H9 (cell line): ENCODE data around the gene FLACC1. TPM values are rescaled to one million over a fixed set of nuclear protein-coding genes. Genes with fewer than 3 reads are reported as not detected.

Experiments
- DNase-seq: peaks from one replicate; pipeline ENCODE4 v3.0.0-alpha.2; 2017
- H2AFZ ChIP-seq: one replicate; pipeline ENCODE4 v1.6.1; 2013; ENCODE audit warnings: mild to moderate bottlenecking, low read length, control low read depth, moderate library complexity
- H2AK5ac ChIP-seq: 2 replicates; pipeline ENCODE4 v1.6.1; 2013; ENCODE audit warnings: low read length, control low read depth, mixed read lengths; ENCODE audit not compliant: insufficient read length
- H2BK120ac ChIP-seq: one replicate; pipeline ENCODE4 v1.6.1; 2013; ENCODE audit warnings: low read depth, mild to moderate bottlenecking, low read length, control low read depth, inconsistent platforms; ENCODE audit not compliant: poor library complexity, severe bottlenecking
- H2BK12ac ChIP-seq: 2 replicates; pipeline ENCODE4 v1.6.1; 2013; ENCODE audit warnings: low read length, control low read depth, mixed read lengths, low read depth; ENCODE audit not compliant: insufficient read length
- H2BK15ac ChIP-seq: 2 replicates; pipeline ENCODE4 v1.6.1; 2013; ENCODE audit warnings: low read depth, low read length, control low read depth
- H2BK20ac ChIP-seq: one replicate; pipeline ENCODE4 v1.6.1; 2013; ENCODE audit warnings: low read depth, mild to moderate bottlenecking, low read length, control low read depth, inconsistent platforms; ENCODE audit not compliant: poor library complexity, severe bottlenecking
- H2BK5ac ChIP-seq: 2 replicates; pipeline ENCODE4 v1.6.1; 2013; ENCODE audit warnings: low read length, control low read depth, mixed read lengths; ENCODE audit not compliant: insufficient read length
- H3K14ac ChIP-seq: 2 replicates; pipeline ENCODE4 v1.6.1; 2013; ENCODE audit warnings: low read length, control low read depth; ENCODE audit not compliant: insufficient read depth
- H3K18ac ChIP-seq: 2 replicates; pipeline ENCODE4 v1.6.1; 2013; ENCODE audit warnings: low read depth, mild to moderate bottlenecking, mixed read lengths, low read length, control low read depth; ENCODE audit not compliant: insufficient read length
- H3K23ac ChIP-seq: 2 replicates; pipeline ENCODE4 v1.6.1; 2013; ENCODE audit warnings: low read length, control low read depth, mixed read lengths, low read depth; ENCODE audit not compliant: insufficient read length
- H3K23me2 ChIP-seq: 2 replicates; pipeline ENCODE4 v1.6.1; 2013; ENCODE audit warnings: low read depth, mild to moderate bottlenecking, mixed read lengths, low read length, control low read depth; ENCODE audit not compliant: insufficient read length, poor library complexity, severe bottlenecking
- H3K27ac ChIP-seq: 2 replicates; pipeline ENCODE4 v1.5.1; 2013; ENCODE audit warnings: low read length, control low read depth, mixed read lengths, low read depth; ENCODE audit not compliant: insufficient read length
- H3K27me3 ChIP-seq: 2 replicates; pipeline ENCODE4 v1.6.1; 2013; ENCODE audit warnings: low read length, control low read depth, inconsistent platforms; ENCODE audit not compliant: insufficient read depth
- H3K4ac ChIP-seq: 2 replicates; pipeline ENCODE4 v1.6.1; 2013; ENCODE audit warnings: low read depth, mild to moderate bottlenecking, control low read depth, inconsistent platforms, low read length, moderate library complexity
- H3K4me1 ChIP-seq: 2 replicates; pipeline ENCODE4 v1.6.1; 2013; ENCODE audit warnings: low read length, control low read depth, inconsistent platforms; ENCODE audit not compliant: insufficient read depth
- H3K4me2 ChIP-seq: 2 replicates; pipeline ENCODE4 v1.6.1; 2013; ENCODE audit warnings: low read length, control low read depth, mixed read lengths; ENCODE audit not compliant: insufficient read length, insufficient read depth
- H3K56ac ChIP-seq: 2 replicates; pipeline ENCODE4 v1.6.1; 2013; ENCODE audit warnings: low read depth, mild to moderate bottlenecking, mixed read lengths, low read length, control low read depth; ENCODE audit not compliant: insufficient read length
- H3K79me1 ChIP-seq: 2 replicates; pipeline ENCODE4 v1.6.1; 2013; ENCODE audit warnings: low read depth, mild to moderate bottlenecking, moderate library complexity, low read length, control low read depth, inconsistent platforms; ENCODE audit not compliant: insufficient read depth, poor library complexity, severe bottlenecking
- H3K79me2 ChIP-seq: 2 replicates; pipeline ENCODE4 v1.6.1; 2013; ENCODE audit warnings: low read length, control low read depth, inconsistent platforms; ENCODE audit not compliant: insufficient read depth
- H3K9ac ChIP-seq: 2 replicates; pipeline ENCODE4 v1.6.1; 2013; ENCODE audit warnings: low read length, control low read depth, mixed read lengths; ENCODE audit not compliant: insufficient read length; ENCODE audit errors: extremely low read depth
- H3K9me3 ChIP-seq: one replicate; pipeline ENCODE4 v1.6.1; 2013; ENCODE audit warnings: low read depth, low read length, inconsistent platforms; ENCODE audit not compliant: control insufficient read depth
- H3T11ph ChIP-seq: one replicate; pipeline ENCODE4 v1.6.1; 2013; ENCODE audit warnings: mild to moderate bottlenecking, low read length, control low read depth, inconsistent platforms
- H4K20me1 ChIP-seq: one replicate; pipeline ENCODE4 v1.6.1; 2013; ENCODE audit not compliant: control insufficient read depth, insufficient read length, insufficient read depth
- H4K5ac ChIP-seq: 2 replicates; pipeline ENCODE4 v1.6.1; 2013; ENCODE audit warnings: low read depth, mild to moderate bottlenecking, mixed read lengths, low read length, control low read depth; ENCODE audit not compliant: insufficient read length
- H4K8ac ChIP-seq: replicated peaks from 2 replicates; pipeline ENCODE4 v1.6.1; 2013; ENCODE audit warnings: low read length, control low read depth, mixed read lengths, low read depth; ENCODE audit not compliant: insufficient read length
- H4K91ac ChIP-seq: 2 replicates; pipeline ENCODE4 v1.6.1; 2013; ENCODE audit warnings: low read depth, mild to moderate bottlenecking, moderate library complexity, mixed read lengths, low read length, control low read depth; ENCODE audit not compliant: insufficient read length
- H3K27ac Mint-ChIP-seq, 3 experiments: 2 replicates in 2 of 3; 3 replicates in 1 of 3; pipeline ENCODE4 v1.8.0; 2020 to 2021; ENCODE audit warnings: mixed read lengths in 3 of 3, mild to moderate bottlenecking in 1 of 3, moderate library complexity in 1 of 3
- H3K27me3 Mint-ChIP-seq: 2 replicates; pipeline ENCODE4 v1.8.0; 2021; ENCODE audit warnings: low read depth, mild to moderate bottlenecking, moderate library complexity, mixed read lengths
- H3K36me3 Mint-ChIP-seq, 3 experiments: 2 replicates in 2 of 3; 3 replicates in 1 of 3; pipeline ENCODE4 v1.8.0; 2020 to 2021; ENCODE audit warnings: low read depth in 3 of 3, mixed read lengths in 3 of 3; ENCODE audit not compliant: insufficient read depth in 1 of 3
- H3K4me1 Mint-ChIP-seq, 2 experiments: 2 replicates each; pipeline ENCODE4 v1.8.0; 2020; ENCODE audit warnings: mixed read lengths in 2 of 2
- H3K4me3 Mint-ChIP-seq, 2 experiments: 2 replicates in 1 of 2; 3 replicates in 1 of 2; pipeline ENCODE4 v1.8.0; 2020 to 2021; ENCODE audit warnings: mild to moderate bottlenecking in 2 of 2, mixed read lengths in 2 of 2, moderate library complexity in 1 of 2
- H3K9me3 Mint-ChIP-seq, 2 experiments: 2 replicates in 1 of 2; 3 replicates in 1 of 2; pipeline ENCODE4 v1.8.0; 2020; ENCODE audit warnings: mild to moderate bottlenecking in 2 of 2, mixed read lengths in 2 of 2, moderate library complexity in 1 of 2
- CTCF ChIP-seq: fragments of 200-600 bp; sonication (generic); conservative IDR thresholded peaks from 3 replicates; pipeline ENCODE4 v1.8.0; 2021; ENCODE audit warnings: antibody characterized with exemption, mild to moderate bottlenecking
- WGBS: extraction: QIAGEN DNeasy Blood & Tissue Kit; methylation state at CpG from one replicate; pipeline ENCODE4 v1.1.7; 2013; ENCODE audit warnings: missing lambda C conversion rate, low lambda C conversion rate, mixed read lengths; ENCODE audit not compliant: insufficient read length; ENCODE audit errors: extremely low coverage; 5-methylcytosine and 5-hydroxymethylcytosine counted together
- total RNA-seq: library from RNA; stranded (reverse); gene quantifications from 2 replicates; pipeline ENCODE4 v1.2.1, GENCODE V29; 2021

The FLACC1 gene
- total RNA-seq, 1 experiment from 2014 or later = 0.42 TPM

- H3K27ac ChIP-seq = no peak overlapping the region
- H3K9me3 ChIP-seq = no peaks in the 10 kb centered on the region
- Mint-ChIP-seq H3K27me3 (no peaks in the 10 kb centered on the region), H3K27ac (no peak overlapping the region), H3K4me1 (0 out of 4 replicates have a peak, but pooled peaks cover 0 to 3% of the 10 kb centered on the region in 2 experiments), H3K9me3 (no peaks in the 10 kb centered on the region), H3K36me3 (no peaks in the 10 kb centered on the region; a peak in 1 of 7 replicates), H3K4me3 (no peak overlapping the region)
- no peak overlapping the region for H2BK15ac ChIP-seq
- H3K56ac ChIP-seq = no peak overlapping the region
- no peaks in the 10 kb centered on the region for H4K20me1 ChIP-seq
- H4K5ac ChIP-seq = no peak overlapping the region
- no peaks in the 10 kb centered on the region for H3K79me2 ChIP-seq
- no peak overlapping the region for H4K91ac ChIP-seq
- no peak overlapping the region for H2AFZ ChIP-seq
- H2BK20ac ChIP-seq = no peak overlapping the region
- no peaks in the 10 kb centered on the region for H3K4me1 ChIP-seq
- no peak overlapping the region for H2BK120ac ChIP-seq
- H4K8ac ChIP-seq = no peak overlapping the region
- H3K9ac ChIP-seq = no peak overlapping the region
- H2BK5ac ChIP-seq = no peak overlapping the region
- no peaks in the 10 kb centered on the region for H3K23me2 ChIP-seq
- H3K27me3 ChIP-seq = no peaks in the 10 kb centered on the region
- H3T11ph ChIP-seq = no peak overlapping the region
- no CpG with 5 or more reads among the region's 3 CpGs for WGBS
- H2AK5ac ChIP-seq = no peak overlapping the region
- H3K4ac ChIP-seq = no peak overlapping the region
- H2BK12ac ChIP-seq = no peak overlapping the region
- no peak for DNase-seq
- H3K14ac ChIP-seq = no peak overlapping the region
- no peak overlapping the region for H3K18ac ChIP-seq
- no peak for TF ChIP-seq CTCF
- H3K79me1 ChIP-seq = no peaks in the 10 kb centered on the region
- H3K23ac ChIP-seq = no peak overlapping the region
- H3K4me2 ChIP-seq = no peak overlapping the region
These were observed 44.7 kb upstream of the FLACC1 start for GRCh38 chr2:201401815-201402214.
